HTR-8/SVneo (cell line): ENCODE measurements around the gene GPR183.
A peak's percentile ranks its signal among the peaks of the same experiment; 100 is the strongest.

Source experiments
- DNase-seq: peaks from one replicate; pipeline ENCODE4 v3.0.0; 2011; ENCODE audit warnings: low spot score, mixed read lengths; ENCODE audit not compliant: insufficient read length
- FAIRE-seq: peaks from 2 replicates; lab custom pipeline; 2011; peaks lifted over from hg19 to GRCh38; lab: Jason Lieb, UNC

The GPR183 gene

DNA sequence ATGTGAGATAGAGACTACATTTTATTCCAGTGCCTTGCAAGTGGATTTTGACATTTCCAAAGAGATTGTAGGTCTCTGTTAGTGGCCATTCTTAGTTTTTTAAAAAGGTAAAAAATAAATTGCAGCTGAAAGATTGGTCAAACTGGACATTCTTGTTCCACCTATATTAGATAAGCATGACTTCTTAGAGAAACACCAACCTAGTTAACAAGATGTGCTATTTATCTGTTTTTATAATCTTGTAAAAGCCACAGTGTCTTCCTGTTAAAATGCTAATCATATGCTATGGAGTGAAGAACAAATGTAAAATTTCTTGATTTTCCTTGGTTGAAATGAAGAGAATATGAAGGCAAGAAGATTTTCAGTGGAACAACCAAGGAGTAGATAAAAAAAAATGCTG is 33.4 kb upstream of the GPR183 start:
- FAIRE-seq (no peak), DNase-seq (no peak)

DNA sequence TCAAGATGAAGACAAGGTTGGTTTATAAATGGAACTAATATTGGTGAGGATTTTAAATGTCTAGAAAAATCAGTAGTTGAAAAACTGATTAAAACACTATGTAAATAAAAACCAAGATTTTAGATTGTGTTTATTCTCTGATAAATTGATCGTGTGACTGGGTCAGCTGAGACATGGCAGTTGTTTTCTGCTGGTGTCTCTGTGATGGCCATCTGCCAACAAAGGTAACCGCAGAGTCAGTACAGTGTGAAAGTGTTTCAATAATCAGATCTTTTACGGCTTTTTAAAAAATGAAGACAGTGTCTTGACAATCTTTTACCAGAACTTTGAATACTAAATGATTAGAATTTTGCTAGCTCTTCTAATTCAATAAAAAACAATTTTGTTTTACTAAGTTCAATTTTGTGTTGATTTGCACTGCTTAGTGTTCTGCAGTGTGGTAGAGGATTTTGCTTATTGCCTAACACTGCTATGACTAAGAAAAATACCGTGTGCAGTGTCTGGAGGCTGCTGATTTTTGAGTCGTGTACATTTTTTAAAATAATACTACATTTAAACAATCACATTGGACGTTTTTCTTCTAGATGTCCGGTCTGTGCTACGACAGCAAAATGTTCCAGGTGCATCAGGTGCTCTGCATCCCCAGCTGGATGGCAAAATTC is 32.7 kb upstream of the GPR183 start:
- FAIRE-seq (no peak), DNase-seq (no peak)

DNA sequence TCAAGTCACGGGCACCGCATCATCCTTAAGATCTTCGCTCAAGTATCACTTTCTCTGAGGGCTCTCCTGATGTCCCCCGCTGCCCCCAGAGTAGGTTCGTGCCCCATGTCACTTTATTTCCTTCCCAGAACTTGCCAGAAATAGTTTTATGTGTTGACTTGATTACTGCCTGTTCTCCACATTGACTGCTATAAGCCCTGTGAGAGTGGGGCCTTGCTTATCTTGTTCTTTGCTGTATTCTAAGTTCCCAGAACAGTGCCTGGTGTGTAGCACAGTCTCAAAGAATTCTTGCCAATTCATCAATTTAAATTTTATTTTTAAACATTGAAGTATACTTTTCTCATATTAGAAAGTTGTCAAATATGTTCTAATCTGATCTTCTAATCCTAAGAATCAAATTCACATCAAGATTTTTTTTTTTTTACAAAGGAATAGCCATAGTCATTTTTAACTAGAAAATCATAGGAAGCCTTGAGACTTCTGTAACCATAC is 32.1 kb upstream of the GPR183 start:
- FAIRE-seq (no peak), DNase-seq (no peak)

DNA sequence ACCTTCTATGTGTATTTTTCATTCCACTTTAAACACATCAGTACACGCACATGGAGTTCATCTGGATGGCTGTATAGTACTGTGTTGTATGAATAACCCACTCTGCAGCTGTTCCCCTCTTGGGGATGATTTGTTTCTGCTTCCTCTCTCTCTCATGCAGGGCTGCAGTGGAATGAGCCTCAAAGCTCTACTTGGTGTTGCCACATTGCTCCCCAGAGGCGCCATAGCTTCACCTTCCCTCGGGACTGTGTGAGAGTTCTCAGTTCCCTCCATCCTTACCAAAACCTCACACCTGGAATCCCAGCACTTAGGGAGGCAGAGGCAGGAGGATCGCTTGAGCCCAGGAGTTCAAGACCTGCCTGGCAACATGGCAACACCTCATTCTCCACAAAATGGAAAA is 28.4 kb upstream of the GPR183 start:
- DNase-seq: no peak
- no peak for FAIRE-seq

DNA sequence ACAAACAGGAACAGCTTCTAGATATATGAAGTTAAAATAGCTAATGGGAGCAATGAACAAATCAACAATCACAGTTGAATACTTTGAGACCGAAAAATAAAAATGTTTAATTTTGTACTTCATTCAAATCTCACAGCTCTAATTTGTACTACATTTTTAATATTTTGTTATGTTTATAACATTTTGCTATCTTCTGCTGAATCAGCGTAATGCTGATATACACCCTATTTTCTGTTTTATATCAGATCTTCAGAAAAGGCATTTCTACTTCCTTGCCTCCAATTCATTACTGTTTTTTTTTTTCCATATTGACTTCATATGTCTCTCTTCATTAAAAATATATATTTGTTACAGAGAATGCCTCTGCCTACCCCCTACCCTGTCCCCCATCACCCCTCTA is 27.9 kb upstream of the GPR183 start:
- no peak for DNase-seq
- FAIRE-seq: no peak

DNA sequence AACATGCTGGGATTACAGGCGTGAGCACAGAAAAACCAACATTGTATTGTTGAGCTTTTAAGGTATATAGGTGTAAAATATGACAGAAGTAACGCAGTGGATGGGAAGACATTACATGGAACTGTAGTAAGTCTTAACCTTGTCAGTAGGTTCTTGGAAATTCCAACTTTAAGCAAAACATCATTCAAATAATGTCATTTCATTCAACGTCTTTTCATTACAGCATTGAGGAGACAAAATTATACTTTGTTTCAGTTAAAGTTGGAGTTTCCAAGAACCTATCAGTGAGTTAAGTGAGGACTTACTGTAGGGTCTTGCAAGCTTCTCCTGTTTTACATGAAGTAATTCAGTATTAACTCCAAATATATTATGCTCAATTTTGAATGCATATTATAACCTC is 27.0 kb upstream of the GPR183 start:
- FAIRE-seq: no peak
- no peak for DNase-seq

DNA sequence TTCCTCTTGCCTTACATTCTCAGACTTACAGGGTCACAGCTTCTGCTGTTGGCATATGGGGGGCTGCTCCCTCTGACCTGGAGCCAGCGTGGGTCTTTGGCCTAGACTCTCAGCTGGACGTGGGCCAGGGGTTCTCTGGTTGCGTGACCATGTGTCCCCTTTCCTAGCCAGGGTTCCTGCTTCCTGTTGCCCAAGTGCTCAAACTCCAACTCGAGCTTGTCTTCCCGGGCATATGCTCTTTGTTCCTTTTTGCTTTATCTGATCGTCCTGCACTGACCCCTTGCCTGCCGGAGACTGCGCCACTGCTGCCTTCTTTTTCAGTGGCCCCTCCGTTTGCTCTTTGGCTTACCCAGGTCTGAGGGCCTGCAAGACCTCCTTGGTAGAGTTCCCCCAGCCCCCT is 25.3 kb upstream of the GPR183 start:
- no peak for FAIRE-seq
- no peak for DNase-seq

DNA sequence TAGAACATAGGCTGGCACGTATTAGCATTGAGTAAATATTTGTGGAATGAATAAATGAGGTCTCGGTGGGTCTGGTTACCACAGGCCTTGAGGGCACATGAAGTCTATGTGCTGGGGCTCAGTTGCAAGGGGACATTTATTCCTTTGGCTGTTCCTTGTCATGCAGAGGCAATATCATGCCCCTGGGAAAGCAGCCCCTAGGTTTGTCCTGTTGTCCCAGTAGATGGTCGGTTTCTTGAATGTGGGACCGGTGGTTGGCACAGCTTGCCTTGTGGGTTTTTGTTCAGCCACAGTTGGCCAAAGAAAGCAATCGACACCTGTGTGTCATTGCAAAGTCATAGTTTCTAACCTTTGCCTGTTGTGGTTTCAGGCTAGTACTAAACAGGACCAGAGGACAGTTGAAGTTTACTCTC is 24.7 kb upstream of the GPR183 start:
- FAIRE-seq (no peak), DNase-seq (no peak)

DNA sequence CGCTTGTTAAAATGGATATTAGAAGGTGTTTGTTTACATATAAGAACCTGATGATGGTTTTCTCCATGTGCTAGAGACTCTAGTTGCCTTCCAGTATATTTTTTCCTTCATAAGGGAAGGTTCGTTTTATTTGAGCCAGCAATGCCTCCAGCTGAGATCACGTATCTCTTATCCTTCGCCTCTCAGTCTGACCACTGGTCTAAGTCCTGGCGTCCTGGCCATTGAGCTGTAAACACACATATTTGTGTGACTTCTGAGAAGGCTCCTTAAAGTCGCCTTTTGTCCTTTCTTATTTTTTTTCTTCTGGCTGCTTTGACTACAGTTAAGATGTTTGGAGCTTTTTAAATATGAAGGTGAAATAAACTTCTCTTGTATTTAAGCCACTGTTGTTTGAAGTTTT is 23.7 kb upstream of the GPR183 start:
- no peak for FAIRE-seq
- DNase-seq: no peak

DNA sequence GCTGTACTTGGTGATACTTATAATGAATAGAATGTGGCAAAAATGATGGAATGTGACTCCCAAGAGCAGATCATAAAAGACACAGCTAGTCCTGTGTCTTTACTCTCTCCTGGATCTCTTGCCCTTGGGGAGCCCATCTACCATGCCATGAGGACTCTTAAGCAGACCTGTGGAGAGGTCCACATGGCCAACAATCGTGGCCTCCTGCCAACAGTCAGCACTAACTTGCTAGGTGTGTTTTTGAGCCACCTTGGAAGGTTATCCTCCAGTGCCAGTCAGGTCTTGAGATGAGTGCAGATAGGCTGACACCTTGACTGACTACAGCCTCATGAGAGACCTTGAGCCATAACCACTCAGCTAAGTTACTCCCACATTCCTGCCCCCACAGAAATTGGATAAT is 22.3 kb upstream of the GPR183 start:
- no peak for DNase-seq
- no peak for FAIRE-seq

DNA sequence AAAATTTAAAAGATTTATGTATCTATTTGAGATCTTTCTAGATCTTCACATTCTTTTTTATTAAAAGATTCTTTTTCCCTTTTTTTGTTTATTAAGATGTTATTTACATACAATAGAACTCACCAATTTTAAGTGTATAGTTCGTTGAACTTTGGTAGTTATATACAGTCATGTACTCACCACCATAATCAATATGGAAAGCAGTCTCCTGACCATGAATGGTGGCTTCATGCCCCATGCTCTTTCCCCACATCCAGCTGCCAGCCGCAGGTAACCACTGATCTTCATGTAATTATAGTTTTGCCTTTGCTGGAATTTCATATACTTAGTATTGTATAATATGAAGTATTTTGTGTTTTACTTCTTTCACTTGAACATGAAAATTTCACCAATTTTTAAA is 20.6 kb upstream of the GPR183 start:
- DNase-seq: no peak
- no peak for FAIRE-seq

DNA sequence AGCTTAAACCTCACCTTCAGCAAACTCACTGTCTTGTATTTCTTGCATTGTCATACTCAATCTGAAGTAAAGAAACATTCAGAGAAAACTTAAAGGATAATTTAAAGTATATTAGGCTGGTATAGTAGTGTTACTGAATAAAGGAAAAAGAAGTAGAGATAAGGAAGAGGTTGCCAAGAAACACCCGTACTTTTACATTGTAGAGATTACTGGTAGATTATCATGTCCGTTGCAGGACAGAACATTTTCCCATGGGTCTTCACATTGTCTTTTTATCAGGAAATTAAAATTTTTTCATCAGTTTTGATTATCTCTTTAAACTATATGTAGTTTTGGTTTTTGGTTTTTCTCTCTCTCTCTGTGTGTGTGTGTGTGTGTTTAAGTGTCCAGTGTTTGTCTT is 19.9 kb upstream of the GPR183 start:
- FAIRE-seq: no peak
- no peak for DNase-seq

DNA sequence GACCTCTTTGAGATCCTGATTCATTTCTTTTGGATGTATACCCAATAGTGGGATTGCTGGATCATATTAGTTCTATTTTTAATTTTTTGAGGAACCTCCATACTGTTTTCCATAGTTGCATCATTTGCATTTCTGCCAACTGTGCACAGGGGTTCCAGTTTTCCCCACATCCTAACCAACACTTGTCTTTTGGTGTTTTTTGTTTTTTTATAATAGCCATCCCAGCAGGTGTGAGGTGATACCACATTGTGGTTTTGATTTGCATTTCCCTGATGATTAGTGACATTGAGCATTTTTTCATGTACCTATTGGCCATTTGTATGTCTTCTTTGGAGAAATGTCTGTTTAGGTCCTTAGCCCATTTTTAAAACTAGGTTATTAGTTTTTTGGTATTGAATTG is 18.8 kb upstream of the GPR183 start:
- no peak for FAIRE-seq
- no peak for DNase-seq

DNA sequence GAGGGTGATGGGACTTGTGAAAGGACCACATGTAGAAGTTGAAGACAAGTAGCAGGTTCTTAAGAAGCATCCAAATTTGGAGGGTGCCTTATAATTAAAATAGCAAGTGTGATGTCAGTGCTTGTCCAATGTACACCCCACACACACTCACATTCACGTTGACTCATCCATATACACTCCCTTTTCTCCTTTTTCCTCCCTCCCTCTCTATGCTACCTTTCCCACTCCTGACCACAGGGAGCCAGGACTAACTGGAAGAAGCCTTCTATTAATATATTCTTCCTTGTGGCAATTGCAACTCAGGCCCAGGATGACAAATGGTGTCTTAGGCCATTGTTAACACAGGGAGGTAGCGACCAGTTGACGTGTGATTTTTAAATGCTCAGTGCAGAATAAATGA is 16.3 kb upstream of the GPR183 start:
- no peak for FAIRE-seq
- DNase-seq: no peak

DNA sequence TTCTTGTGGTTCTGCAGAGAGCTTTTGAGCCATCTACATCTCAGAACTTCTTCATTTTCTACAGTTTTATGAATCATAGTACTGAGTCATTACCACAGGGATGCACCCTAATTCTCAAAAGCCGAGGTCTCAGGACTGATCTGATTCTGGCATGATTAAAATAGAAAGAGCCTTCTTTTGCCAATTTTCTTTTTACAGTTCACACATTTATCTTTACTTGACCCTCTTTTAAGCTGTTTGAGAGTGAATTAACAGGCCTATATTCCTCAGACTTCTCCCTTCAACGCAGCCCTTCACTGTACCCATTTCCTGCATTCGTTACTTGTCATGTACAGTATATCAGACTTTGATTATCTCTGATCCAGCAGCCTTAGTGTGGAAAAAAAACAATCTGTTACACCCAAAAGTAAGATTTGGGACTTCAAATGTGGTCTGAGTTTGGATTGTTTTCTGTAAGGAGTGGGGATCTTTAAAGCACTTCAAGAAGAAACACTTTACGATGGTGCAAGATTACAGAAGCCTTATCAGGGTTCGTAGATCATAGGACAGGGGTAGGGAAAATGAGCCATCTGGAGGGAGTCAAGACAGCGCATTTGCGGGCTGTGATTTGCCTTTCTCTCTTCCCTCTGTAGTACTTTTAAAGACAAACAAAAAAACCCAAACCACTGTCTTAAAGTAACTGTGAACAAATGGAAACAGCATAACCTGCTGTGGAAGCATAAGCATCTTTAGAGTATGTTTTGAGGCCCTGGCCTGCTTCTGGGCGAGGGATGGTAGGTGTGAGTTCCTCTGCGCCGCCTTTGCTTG is 15.3 kb upstream of the GPR183 start:
- peak; percentile 31 for DNase-seq
- FAIRE-seq: no peak

DNA sequence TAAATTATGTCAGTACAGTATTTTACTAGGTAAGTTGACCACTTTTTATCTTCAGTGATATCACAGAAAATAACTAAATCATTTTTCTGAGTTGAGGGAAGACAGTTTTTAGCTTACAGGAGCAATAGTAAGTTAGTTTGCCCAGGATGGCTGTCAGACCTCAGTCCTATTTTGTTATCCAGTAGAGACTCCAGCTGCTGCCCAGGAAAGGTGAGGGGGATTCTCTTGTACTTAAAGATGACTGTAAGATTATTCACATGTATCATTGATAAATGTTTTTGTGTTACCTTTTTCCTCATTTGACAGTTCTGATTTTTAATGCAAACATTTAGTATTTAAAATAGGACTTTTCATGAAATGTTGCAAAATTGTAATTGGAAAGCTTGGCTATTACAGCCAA is 14.5 kb upstream of the GPR183 start:
- FAIRE-seq: no peak
- no peak for DNase-seq

DNA sequence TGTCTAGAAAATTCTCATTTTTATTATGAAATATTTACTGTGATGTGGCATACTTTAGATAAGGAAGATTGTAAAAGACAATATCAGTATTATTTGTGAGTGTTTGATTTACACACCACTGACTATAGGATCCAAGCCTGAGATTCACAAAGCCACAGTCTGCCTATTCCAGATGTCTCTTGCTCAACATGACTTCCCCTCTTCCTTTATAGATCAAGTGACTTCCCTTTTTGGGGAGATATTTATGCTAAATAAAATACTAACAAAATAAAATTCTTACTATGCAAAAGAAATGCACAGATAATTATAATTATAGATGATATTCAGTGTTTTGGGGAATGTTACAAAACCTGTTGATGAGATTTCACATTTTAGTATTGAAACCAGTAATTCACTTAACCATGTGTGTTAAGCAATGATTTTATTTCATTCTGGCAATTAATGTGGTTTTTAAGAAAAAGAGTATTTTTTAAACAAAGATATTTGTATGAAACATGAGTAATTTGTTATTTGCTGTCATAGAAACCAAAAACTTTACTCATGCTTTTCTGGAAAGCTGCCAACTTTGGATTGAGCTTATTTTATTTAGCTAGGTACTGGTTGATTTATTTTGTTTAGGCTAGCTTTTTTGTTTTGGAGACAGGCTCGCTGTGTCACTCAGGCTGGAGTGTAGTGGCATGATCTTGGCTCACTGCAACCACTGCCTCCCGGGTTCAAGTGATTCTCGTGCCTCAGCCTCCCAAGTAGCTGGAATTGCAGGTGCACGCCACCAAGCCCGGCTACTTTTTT is 13.7 kb upstream of the GPR183 start:
- FAIRE-seq (no peak), DNase-seq (no peak)

DNA sequence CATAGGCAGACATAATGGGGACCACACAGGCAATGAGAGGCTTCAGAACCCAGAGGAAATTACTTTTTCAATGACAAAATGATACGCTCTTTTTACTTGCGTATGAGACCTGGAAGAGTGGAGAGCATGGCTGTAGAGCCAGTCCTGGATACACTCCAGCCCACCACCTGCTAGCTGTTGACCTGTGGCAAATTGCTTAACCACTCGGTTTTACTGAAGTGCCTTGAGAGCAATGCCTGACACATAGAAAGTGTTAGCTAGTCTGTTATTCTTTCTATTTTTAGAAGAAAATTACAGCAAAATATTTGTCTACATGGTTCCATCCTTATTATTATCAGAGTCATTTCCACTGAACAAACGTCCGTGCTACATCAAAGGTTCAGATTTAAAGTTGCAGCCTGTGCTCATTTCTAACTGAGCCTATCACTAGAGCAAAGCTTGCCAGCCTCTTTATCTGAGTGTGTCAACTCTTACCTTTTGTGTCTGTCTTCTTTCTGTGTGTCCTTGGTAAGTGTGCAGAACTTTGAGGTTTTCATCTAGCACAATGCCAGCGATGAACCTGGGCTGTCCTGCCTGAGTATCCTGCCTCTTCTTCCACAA is 9.6 kb upstream of the GPR183 start:
- DNase-seq: no peak
- FAIRE-seq: no peak

DNA sequence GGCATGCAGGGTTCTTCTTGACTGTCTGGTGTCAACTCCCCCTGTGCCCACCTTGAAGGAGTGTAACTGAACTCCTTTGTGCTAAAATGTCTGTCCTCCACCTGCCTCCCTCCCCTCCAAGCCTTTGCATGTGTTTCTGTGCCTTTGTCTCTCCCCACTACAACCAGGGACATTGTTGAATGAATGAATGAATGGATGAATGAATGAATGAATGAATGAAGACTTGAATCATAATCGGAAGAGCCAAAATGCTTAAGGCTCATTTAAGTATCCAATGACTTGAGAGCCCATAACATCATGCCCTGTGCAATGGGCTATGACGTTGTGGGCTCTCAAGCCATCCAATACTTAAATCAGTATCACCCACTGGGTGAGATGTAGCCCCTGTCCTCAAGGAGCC is 9.0 kb upstream of the GPR183 start:
- DNase-seq (no peak), FAIRE-seq (no peak)

DNA sequence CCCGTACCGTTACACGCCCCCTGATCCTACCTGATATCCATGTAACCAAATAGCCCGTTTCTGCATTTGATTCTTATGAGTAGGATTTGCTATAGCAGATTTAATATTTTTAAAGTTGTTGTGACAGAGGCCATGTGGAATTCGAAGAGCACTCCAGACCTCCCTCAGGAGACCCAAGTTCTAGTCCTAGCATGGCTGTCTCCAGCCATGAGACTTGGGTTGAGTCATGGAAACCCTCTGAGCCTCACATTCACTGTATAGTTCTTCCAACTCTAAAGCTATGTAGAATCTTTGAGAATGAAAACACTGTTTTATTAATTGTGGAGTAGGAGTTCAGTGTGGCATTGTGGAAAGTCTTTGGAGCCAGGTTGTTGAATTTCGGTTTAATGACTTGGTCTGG is 8.0 kb upstream of the GPR183 start:
- FAIRE-seq (no peak), DNase-seq (no peak)
